Osteoblast (primary cell): ENCODE measurements around the gene HIVEP2. TPM values are rescaled to one million over a fixed set of nuclear protein-coding genes. Genes with fewer than 3 reads are reported as not detected.

ENCODE experiments used
- DNase-seq: peaks from one replicate; pipeline ENCODE4 v3.0.0; 2011; ENCODE audit warnings: low spot score, mixed read lengths; ENCODE audit not compliant: insufficient read length; ENCODE audit errors: missing footprints
- H2AFZ ChIP-seq: 2 replicates; pipeline ENCODE4 v1.6.0; 2011; ENCODE audit warnings: mild to moderate bottlenecking, low read length
- H3K27ac ChIP-seq: 2 replicates; pipeline ENCODE4 v1.5.1; 2011; ENCODE audit warnings: mild to moderate bottlenecking, low read depth, low read length, moderate library complexity
- H3K27me3 ChIP-seq: 2 replicates; pipeline ENCODE4 v1.6.0; 2012; ENCODE audit warnings: mild to moderate bottlenecking, control low read depth, inconsistent platforms, low read length, moderate library complexity; ENCODE audit not compliant: insufficient read depth
- H3K36me3 ChIP-seq: 2 replicates; pipeline ENCODE4 v1.5.1; 2011; ENCODE audit warnings: mild to moderate bottlenecking, low read length, control low read depth, moderate library complexity; ENCODE audit not compliant: insufficient read depth
- H3K4me1 ChIP-seq: 2 replicates; pipeline ENCODE4 v1.5.1; 2011; ENCODE audit warnings: mild to moderate bottlenecking, low read length, control low read depth, moderate library complexity; ENCODE audit not compliant: insufficient read depth
- H3K4me2 ChIP-seq: 2 replicates; pipeline ENCODE4 v1.6.0; 2011; ENCODE audit warnings: mild to moderate bottlenecking, low read length; ENCODE audit not compliant: insufficient read depth
- H3K4me3 ChIP-seq: fragments of 200-600 bp; sonication (generic); 3 replicates; pipeline ENCODE4 v1.5.1; 2012; ENCODE audit warnings: mild to moderate bottlenecking, low read length, inconsistent platforms; ENCODE audit not compliant: insufficient read depth
- H3K79me2 ChIP-seq: 2 replicates; pipeline ENCODE4 v1.6.0; 2012; ENCODE audit warnings: mild to moderate bottlenecking, low read length, control low read depth, inconsistent platforms; ENCODE audit not compliant: insufficient read depth
- H3K9me3 ChIP-seq: 2 replicates; pipeline ENCODE4 v1.5.1; 2011; ENCODE audit warnings: low read depth, low read length, control low read depth
- H4K20me1 ChIP-seq: 2 replicates; pipeline ENCODE4 v1.6.0; 2012; ENCODE audit warnings: mild to moderate bottlenecking, low read length, control low read depth; ENCODE audit not compliant: insufficient read depth
- total RNA-seq: library from RNA; depleted of rRNA; stranded (reverse); fragments of >200 nt; gene quantifications from 2 replicates; pipeline ENCODE4 v1.2.3, GENCODE V29; 2012
- TF ChIP-seq, protein P1 (sequence below): IDR thresholded peaks from 2 replicates; pipeline ENCODE4 v1.5.1; 2011; ENCODE audit warnings: mild to moderate bottlenecking, low read depth, low read length, moderate library complexity; ENCODE audit errors: extremely low read depth

Gene HIVEP2
- total RNA-seq, 1 donor = 30.4 TPM

DNA sequence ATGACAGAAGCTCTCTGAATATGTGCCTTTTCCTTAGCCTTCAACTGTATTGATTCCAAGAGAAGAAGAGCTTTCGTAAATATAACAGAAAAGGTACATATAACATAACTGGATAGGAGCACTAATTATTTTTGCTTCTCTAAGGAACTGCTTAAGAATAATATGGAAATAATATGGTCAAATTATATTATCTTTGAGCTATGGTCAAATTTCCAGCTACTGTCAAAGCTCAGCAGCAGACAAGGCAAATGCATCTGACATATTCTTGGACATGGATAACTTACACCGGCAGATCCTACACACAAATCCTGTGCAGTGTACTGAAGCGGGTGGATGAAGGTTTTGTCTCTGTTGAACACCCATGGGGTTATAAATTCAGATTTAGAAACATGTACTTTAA lies 150.6 kb downstream of the HIVEP2 start:
- peaks cover 3% of the 10 kb centered on the region for H3K4me1 ChIP-seq
- no peak for DNase-seq
- no peak overlapping the region for H3K27ac ChIP-seq
- H4K20me1 ChIP-seq = peaks cover 2% of the 10 kb centered on the region
- H3K36me3 ChIP-seq = no peaks in the 10 kb centered on the region
- no peak overlapping the region for H2AFZ ChIP-seq
- TF ChIP-seq, protein P1, sequence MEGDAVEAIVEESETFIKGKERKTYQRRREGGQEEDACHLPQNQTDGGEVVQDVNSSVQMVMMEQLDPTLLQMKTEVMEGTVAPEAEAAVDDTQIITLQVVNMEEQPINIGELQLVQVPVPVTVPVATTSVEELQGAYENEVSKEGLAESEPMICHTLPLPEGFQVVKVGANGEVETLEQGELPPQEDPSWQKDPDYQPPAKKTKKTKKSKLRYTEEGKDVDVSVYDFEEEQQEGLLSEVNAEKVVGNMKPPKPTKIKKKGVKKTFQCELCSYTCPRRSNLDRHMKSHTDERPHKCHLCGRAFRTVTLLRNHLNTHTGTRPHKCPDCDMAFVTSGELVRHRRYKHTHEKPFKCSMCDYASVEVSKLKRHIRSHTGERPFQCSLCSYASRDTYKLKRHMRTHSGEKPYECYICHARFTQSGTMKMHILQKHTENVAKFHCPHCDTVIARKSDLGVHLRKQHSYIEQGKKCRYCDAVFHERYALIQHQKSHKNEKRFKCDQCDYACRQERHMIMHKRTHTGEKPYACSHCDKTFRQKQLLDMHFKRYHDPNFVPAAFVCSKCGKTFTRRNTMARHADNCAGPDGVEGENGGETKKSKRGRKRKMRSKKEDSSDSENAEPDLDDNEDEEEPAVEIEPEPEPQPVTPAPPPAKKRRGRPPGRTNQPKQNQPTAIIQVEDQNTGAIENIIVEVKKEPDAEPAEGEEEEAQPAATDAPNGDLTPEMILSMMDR = no peak
- no peak overlapping the region for H3K4me2 ChIP-seq
- no peak overlapping the region for H3K4me3 ChIP-seq
- peaks cover 29% of the 10 kb centered on the region for H3K79me2 ChIP-seq
- H3K9me3 ChIP-seq = no peaks in the 10 kb centered on the region
- no peaks in the 10 kb centered on the region for H3K27me3 ChIP-seq

GRCh38 chr6:142790257-142790656 lies 154.7 kb downstream of the HIVEP2 start:
- Histone ChIP-seq H3K79me2 (peaks cover 21% of the 10 kb centered on the region), H3K9me3 (no peaks in the 10 kb centered on the region), H2AFZ (no peak overlapping the region), H3K4me2 (no peak overlapping the region), H3K4me1 (peaks cover 6% of the 10 kb centered on the region), H3K4me3 (no peak overlapping the region), H4K20me1 (peaks cover 2% of the 10 kb centered on the region), H3K27ac (no peak overlapping the region), H3K27me3 (no peaks in the 10 kb centered on the region), H3K36me3 (no peaks in the 10 kb centered on the region)
- DNase-seq = no peak
- TF ChIP-seq, protein P1 = no peak

- no peak for DNase-seq
- no peaks in the 10 kb centered on the region for H3K9me3 ChIP-seq
- peaks cover 21% of the 10 kb centered on the region for H3K79me2 ChIP-seq
- H2AFZ ChIP-seq = no peak overlapping the region
- peaks cover 6% of the 10 kb centered on the region for H3K4me1 ChIP-seq
- H3K27ac ChIP-seq = no peak overlapping the region
- no peak overlapping the region for H3K4me2 ChIP-seq
- H3K36me3 ChIP-seq = no peaks in the 10 kb centered on the region
- H3K27me3 ChIP-seq = no peaks in the 10 kb centered on the region
- TF ChIP-seq, protein P1 = no peak
- H3K4me3 ChIP-seq = no peak overlapping the region
- peaks cover 2% of the 10 kb centered on the region for H4K20me1 ChIP-seq
These were observed 157.6 kb downstream of the HIVEP2 start for GRCh38 chr6:142787422-142787821.

DNA sequence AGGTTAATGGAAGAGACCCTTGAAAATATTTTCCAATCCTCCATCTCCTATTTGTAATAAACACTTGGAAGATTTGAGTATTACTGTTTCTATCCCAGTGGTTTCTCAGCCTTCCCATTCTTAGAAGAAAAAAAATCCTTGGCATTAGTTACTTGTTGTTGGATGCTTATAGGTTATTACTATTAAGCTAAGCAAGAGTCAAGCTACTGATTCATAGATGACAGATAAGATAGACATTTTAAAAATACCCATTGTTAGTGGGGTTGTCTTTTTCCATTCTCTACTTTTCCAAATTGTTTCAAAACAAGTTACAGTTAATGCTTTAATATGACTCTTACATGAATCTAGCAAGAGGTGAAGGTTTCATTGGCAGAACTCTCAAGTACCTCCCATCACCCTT lies 158.5 kb downstream of the HIVEP2 start:
- TF ChIP-seq, protein P1 = no peak
- peak; percentile 41 for DNase-seq

More for the DNA sequence above, 158.5 kb downstream of the HIVEP2 start:
- Histone ChIP-seq H3K4me2 (no peak overlapping the region), H3K9me3 (no peaks in the 10 kb centered on the region), H4K20me1 (no peaks in the 10 kb centered on the region), H3K27ac (peak overlapping the region; percentile 35), H3K4me3 (no peak overlapping the region), H3K36me3 (no peaks in the 10 kb centered on the region), H3K27me3 (no peaks in the 10 kb centered on the region), H3K4me1 (peaks cover 11% of the 10 kb centered on the region), H2AFZ (no peak overlapping the region), H3K79me2 (peaks cover 16% of the 10 kb centered on the region)
